HG03565 (cell line): ENCODE measurements around the gene ZNF470.

Experiments
- ATAC-seq: cut with Tn5 transposase; IDR thresholded peaks from one replicate; pipeline ENCODE4 v1.9.1; 2021; ENCODE audit warnings: mild to moderate bottlenecking, moderate library complexity; ENCODE audit not compliant: unreplicated experiment

ZNF470 gene

DNA sequence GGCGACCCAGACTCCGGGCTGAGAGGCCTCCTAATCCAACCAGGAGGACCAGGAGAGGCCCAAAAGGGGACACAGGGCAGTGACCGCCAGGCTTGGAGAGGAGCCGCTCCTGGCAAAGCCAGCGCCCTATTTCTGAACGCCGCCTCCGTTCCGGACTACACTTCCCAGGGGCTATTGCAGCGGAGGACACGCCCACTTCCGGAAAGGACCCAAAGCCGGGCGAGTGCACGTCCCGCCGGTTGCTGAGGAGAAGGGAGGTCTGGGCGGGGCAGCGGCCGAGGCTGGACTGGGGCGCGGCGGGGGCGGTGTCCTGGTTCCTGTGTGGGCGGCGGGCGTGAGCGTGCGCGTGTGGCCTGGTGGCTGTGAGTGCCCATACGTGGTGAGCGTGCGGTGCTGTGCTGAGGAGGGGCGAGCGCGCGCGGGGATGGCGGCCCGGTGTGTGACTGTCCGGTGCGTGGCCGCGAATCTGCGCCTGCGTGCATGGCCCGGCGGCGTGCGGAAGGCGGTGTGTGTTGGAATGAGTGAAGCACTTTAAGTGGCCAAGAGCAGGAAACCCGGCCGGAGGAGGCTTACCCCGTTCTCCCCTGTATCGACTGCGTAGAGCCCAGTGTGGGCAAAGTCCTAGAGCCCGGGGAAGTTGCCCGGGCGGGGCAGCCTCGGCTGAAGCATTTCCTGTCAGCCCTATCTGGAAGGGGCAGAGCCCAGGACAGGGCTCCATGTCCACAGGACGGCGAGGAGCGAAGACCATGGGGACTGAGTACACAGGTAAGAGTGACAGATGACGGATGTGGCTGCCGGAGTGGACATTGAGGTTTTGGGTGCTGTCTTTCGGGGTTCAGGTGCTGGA is at the start of gene ZNF470:
TSS of gene ZNF470 (plus strand) at position 195 of the 847 bp plus-strand sequence. CDS start 2,844 bp downstream, outside the sequence.
- peak; percentile 95 for ATAC-seq

DNA sequence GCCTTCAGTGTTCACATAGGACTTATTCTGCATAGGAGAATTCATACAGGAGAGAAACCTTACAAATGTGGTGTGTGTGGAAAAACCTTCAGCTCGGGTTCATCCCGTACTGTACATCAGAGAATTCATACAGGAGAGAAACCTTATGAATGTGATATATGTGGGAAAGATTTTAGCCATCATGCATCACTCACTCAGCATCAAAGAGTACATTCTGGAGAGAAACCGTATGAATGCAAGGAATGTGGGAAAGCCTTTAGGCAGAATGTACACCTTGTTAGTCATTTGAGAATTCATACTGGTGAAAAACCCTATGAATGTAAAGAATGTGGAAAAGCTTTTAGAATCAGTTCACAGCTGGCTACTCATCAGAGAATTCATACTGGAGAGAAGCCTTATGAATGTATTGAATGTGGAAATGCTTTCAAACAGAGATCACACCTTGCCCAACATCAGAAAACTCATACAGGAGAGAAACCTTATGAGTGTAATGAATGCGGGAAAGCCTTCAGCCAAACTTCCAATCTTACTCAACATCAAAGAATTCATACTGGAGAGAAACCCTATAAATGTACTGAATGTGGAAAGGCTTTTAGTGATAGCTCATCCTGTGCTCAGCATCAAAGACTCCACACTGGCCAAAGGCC is 41.9 kb upstream of the ZNF470 start:
- no peak for ATAC-seq

DNA sequence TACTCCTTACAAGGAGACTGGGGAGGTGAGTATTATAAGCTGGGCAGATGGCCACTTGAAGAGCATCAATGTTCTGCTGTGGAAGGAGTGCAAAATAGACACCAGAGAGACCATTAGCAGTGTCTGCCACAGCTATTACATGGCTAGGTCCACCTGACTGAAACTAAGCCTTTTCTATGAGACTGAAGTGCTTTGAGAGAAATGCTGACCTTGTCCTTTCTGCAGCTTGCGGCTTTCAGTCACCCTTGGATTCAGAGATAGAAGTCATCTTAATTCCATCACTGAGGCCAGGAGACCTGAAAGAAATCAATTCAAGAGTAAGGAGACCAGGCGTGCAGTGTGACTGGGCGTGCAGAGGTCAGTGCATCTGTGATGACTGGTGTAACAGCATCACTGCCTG is 29.8 kb upstream of the ZNF470 start:
- ATAC-seq = no peak

DNA sequence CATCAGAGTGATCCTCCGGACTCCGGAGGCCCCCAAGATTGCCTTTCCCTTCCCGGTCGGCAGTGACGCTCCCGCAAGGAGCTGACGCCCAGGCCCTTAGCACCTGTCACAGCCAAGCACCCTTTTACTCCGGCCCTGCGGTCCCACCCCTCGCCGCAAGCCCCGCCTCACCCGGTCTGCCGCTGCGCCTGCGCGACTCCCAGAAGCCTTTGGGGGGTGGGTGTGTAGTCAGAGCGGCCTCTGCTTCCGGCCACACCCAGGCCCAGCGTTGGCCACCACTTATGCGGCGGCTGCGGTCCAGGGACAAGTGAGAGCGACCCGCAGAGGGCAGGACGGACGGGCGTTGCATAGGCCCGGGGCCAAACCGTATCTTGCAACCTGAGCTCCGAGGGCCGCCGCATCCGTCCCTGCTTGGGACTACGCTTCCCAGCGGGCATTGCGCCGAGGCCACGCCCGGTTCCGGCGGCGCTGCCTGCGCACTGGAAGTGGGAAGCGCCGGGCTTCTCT is 29.0 kb upstream of the ZNF470 start:
- ATAC-seq = peak; percentile 60

DNA sequence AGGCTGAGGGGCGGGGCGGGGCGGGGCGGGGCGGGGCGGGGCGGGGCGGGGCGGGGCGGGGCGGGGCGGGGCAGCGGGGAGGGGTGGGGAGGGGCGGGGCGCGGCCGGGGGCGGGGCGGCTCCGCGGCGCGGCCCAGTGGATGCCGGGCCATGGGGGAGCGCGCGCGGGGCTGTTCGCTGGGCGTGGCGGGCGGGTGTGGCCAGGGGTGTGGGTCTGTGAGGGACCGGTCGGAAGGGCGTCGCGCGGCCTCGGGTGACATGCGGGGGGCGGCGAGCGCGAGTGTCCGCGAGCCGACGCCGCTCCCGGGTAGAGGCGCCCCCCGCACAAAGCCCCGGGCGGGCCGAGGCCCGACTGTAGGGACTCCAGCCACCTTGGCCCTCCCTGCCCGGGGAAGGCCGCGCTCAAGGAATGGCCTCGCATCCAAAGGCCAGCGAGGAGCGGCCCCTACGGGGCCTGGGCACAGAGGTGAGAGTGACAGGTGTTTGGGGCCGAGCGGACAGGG is 28.5 kb upstream of the ZNF470 start, which contains the start of gene ZFP28:
TSS of gene ZFP28 (plus strand) at position 188 of the 503 bp plus-strand sequence. CDS start at position 259, 71 bp downstream.
- ATAC-seq = no peak

DNA sequence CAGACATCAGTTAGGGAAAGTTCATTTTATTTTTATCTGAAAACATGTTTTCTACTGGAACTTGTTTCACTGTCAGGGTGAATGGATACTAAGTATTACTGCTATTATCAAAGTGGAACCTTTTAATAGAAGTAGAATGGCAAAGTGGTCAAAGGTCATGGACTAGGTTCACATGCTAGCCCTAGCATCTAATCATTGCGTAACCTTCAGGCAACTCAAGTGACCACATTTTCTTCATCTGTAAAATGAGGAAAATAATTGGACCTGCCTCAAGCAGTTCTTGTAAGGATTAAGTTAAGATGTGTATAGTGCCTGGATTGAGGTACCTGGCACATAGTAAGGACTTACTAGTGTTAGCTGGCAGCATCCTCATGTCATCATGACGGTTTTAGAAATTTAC is 23.5 kb upstream of the ZNF470 start:
- ATAC-seq = no peak

DNA sequence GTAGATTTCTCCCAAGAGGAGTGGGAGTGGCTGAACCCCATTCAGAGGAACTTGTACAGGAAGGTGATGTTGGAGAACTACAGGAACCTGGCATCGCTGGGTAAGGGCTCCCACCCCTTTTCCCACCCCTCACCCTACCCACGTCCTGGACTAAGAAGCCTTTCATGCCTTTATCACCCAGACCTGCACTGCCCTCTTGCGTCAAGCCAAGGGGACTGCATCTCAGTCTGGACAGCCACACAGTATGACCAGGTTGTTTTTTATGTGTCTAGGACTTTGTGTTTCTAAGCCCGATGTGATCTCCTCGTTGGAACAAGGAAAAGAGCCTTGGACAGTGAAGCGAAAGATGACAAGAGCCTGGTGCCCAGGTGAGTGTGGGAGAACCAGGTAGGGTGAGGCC is 19.7 kb upstream of the ZNF470 start:
- no peak for ATAC-seq

DNA sequence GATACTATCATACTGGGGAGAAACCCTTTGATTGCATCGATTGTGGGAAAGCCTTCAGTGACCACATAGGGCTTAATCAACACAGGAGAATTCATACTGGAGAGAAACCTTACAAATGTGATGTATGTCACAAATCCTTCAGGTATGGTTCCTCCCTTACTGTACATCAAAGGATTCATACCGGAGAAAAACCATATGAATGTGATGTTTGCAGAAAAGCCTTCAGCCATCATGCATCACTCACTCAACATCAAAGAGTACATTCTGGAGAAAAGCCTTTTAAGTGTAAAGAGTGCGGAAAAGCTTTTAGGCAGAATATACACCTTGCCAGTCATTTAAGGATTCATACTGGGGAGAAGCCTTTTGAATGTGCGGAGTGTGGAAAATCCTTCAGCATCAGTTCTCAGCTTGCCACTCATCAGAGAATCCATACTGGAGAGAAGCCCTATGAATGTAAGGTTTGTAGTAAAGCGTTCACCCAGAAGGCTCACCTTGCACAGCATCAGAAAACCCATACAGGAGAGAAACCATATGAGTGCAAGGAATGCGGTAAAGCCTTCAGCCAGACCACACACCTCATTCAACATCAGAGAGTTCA is 12.9 kb upstream of the ZNF470 start:
- ATAC-seq = no peak

DNA sequence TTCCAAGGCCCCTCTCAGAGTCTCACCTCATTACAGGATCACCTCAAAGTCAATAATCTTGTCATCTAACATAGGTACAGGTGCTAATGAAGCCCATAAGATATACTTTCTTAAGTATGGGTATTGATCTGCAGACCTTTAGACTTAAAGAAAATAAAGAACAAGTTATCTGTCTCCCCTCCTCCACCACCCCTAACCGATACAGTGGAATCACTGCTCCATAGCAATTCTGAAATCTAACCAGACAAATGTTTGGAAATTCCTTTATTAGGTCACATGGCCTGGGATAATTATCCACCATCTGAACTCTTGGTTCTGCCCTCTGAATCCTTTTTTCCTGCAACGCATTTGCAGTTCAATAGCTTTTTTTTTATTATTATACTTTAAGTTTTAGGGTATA is 4.5 kb upstream of the ZNF470 start:
- no peak for ATAC-seq

DNA sequence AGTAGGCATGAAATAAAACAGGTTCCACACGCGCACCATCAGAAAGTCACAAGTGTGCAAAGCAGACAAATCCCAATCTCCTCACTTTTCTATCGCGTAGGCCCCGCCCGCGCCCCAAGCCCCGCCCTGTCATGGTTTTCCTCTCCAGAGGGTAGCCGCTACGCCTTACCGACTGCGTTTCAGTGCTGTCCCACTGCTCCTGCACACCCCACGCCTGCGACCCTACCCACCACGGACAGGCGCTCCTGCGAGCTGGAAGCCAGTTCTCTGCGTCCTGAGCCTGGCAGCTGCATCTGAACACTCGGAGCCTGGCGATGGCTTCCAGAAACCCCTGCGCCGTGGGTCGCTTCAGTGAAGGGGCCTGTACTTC is 379 bp upstream of the ZNF470 start:
- ATAC-seq = peak; percentile 11

DNA sequence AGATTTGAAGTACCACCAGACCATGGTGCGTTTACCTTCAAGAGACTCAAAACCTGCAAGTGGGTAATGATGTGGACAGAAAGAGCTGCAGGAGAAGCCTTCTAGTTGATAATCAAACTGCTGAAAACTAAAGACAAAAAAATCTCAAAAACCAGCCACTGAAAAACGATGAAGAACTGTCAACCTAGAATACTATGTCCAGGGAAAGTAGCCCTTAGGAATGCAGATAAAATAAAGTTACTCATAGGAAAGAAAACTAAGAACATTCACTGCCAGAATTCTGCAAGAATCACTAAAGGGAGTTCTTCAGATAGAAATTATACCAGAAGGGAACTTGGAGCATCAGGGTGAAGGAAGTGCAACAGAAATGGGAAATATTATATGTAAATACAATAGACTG is 5.3 kb downstream of the ZNF470 start:
- ATAC-seq = no peak

DNA sequence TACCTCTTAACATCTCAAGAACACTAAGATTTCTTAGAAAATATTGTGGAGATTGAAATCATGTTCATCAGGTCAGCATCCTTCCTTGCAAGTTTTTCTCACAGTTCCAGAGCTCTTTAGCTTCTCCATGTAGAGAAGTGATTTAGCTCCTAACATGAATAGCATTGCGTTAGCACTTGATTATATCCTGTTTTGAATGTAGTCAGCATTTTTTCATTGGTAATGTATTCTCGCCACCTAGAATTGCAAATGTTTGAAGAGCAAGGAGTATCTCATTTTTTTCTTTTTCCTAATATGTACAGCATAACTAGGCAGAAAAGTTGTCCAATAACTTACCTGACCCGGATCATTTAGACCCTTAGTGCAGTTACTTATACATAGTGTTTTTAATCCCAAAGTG is 6.6 kb downstream of the ZNF470 start:
- no peak for ATAC-seq

DNA sequence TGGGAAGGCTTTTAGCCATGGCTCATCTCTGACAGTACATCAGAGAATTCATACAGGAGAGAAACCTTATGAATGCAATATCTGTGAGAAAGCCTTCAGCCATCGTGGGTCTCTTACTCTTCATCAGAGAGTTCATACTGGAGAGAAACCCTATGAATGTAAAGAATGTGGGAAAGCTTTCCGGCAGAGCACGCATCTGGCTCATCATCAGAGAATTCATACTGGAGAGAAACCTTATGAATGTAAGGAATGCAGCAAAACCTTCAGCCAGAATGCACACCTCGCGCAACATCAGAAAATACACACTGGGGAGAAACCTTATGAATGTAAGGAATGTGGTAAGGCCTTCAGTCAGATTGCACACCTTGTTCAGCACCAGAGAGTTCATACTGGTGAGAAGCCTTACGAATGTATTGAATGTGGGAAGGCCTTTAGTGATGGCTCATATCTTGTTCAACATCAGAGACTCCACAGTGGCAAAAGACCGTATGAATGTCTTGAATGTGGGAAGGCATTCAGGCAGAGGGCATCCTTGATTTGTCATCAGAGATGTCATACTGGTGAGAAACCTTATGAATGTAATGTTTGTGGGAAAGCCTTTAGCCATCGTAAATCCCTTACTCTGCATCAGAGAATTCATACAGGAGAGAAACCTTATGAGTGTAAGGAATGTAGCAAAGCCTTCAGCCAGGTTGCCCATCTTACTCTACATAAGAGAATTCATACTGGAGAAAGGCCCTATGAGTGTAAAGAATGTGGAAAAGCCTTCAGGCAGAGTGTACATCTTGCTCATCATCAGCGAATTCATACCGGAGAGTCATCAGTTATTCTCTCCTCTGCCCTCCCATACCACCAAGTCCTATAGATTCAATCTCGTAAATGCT is 10.7 kb downstream of the ZNF470 start:
- no peak for ATAC-seq

DNA sequence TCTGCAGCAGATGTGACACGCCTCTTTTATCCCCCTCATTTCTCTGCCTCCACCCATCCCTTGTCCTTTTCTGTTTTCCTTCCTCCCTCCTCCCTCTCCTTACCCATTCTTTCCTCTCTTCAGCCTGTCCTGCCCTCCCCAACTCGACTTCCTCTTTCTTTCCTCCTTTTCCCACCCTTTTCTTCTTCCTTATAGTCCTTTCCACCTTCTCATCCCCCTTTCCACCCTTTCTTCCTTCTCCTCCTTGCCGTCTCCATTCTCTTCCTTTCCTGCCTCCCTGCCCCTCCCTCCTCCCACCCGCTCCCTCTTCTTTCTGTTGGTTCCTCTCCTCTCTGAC is 27.1 kb downstream of the ZNF470 start:
- ATAC-seq = no peak

DNA sequence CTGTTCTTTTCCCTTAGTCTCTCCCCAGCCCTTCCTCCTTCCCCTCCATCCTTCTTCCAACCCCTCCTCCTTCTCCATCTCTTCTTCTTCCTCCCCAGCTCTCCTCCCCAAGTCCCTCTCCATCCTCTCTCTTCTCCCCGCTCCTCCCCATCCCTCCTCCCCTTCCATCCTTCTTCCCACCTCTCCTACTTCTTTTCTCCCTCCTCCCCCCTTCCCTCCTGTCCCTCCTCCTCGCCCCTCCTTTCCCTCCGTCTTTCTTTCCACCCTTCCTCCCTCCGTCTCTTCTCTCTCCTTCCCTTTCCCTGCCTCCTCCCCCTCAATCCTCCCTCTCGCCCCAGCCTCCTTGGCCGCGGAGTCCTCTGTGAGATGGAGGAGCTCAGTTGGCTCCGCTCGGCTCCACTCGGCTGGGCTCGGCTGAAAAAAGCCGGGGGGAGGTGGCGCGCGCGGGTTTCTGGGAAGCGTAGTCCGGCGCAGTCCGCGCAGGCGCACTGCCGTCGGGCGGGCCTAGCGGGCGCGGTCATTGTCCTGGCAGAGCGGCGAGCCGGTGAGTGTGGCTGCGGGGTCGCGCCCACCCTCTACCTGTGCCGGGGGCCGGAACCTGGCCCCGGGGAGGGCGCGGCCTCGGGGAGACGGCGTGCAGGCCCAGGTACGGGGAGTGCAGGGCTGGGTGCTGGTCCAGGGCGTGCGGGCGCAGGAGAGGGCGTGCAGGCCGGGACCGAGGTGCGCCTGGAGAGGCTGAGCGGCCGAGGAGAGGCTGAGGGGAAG is 27.7 kb downstream of the ZNF470 start, which contains the start of gene ZNF71:
TSS of gene ZNF71 (plus strand) at position 520 of the 765 bp plus-strand sequence. CDS start 6,257 bp downstream, outside the sequence.
- ATAC-seq = peak; percentile 87

DNA sequence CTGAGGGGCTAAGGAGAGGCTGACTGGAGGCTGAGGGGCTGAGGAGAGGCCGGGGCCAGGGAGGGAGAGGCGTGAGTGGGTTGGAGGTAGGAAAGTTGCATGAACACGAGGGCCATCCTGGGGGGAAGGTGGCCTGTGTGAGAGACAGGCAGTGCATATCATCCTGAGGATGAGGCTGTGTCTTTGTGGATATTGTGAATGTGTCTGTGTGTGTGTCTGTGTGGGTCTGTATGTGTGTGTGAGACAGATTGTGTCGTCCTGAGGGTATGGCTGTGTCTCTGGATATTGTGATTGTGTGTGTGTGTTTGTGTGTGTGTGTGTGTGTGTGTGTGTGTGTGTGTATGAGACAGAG is 28.3 kb downstream of the ZNF470 start:
- ATAC-seq = no peak

DNA sequence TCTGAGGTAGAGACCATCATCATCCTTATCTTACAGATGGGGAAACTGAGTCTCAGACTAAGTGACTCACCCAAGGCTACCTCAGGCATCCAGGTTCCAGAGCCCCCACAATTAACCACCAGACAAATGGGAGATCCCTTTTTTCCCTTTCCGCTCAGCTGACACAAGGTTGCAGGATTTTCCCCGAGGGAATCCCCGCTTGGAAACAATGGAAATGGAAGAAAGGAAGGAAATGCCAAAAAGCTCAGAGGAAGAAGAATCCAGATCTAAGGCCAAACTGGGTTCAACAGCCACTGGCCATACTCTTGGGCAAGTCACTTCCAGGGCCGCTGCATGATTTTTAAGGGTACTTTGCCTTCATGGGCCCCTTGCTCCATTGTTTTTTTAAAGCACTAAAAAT is 29.4 kb downstream of the ZNF470 start:
- no peak for ATAC-seq

DNA sequence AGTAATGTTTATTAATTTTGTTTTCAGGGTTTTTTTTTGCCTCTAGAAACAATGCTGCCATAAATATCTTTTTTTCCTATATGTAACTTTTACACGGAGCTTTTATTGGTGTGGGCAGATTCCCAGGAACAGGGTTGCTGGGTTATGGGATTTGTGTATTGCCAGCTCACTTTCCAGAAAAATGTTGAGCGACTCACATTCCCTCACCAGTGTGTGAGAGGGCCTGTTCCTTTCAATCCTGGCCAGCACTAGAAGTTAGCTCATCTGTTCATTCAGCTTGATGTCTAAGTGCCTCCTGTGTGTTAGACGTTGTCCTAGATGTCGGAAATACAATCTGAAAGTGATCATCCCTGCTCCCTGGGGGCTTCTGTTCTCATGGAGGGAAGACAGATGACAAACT is 30.4 kb downstream of the ZNF470 start:
- ATAC-seq = no peak

DNA sequence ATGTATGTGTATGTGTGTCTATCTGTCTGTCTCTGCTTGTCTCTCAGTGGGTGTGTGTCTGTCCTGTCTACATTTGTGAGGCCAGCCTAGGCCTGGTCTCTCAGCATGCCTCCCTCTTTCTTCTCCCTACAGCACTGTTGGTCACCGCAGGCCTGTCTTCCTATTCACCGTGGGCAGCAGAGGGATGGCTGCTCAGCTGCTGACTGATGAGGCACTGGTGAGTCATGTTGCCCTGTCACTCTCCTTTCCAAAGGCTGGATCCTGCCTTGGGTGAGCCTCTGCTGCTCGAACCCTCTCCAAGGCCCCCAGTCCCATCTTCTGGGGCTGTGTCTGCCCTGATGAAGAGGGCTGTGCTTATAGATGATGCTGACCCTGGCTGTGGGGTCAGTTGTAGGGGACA is 34.1 kb downstream of the ZNF470 start:
- ATAC-seq = no peak

DNA sequence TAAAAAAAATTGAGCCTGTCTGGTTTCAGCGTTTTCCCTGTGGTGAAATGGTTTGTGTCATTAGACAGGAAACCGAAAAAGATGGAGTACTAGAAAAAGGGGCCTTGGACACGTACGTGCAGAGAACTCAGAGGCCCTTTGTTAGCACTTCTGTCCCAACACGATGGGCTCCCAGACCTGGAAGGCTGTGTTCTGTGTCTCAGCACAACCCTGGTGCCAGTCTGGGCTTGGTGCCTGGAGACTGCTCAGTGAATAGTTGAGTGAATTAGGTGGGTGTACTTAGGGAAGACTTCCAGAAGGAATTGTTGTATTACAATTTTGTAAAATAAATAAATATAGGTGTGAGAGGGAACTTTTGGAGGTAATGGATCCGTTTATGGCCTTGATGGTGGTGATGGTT is 36.6 kb downstream of the ZNF470 start:
- ATAC-seq = no peak
